Testis (tissue), 2 donors: ENCODE results near the gene GLDN.

Experiments
- POLR2A ChIP-seq: fragments of 450-650 bp; IDR thresholded peaks from one replicate; pipeline ENCODE4 v1.6.1; 2017; ENCODE audit warnings: antibody characterized with exemption, mild to moderate bottlenecking, moderate library complexity
- TF ChIP-seq, protein P1 (sequence below), 3 experiments: fragments of 450-650 bp in 2 of 3; fragments of 200-600 bp in 1 of 3; sonication (generic) in 1 of 3; IDR thresholded peaks; one replicate each; pipeline ENCODE4 v1.5.1; 2016 to 2019; ENCODE audit warnings: antibody characterized with exemption in 3 of 3, mild to moderate bottlenecking in 2 of 3, moderate library complexity in 1 of 3

DNA sequence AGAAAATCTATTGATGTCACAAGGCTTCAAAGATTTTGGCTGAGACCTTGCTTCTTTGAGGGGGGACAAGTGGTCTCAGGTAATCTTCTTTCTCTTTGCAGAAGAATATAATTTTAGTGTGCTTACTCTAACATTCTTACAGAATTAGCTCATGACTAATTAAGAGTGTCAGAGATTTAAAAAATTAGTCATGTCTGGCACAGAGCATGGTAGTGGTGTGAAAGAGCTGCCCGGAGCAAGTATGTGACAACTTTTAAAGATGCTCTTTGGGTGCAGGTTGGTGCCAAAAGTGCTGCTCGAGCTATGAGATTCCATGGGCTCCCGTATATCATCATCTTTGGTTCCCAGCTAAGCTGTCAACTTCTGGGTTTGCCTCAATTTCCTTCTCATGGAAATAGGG, 34.1 kb upstream of the GLDN start:
- TF ChIP-seq, protein P1, sequence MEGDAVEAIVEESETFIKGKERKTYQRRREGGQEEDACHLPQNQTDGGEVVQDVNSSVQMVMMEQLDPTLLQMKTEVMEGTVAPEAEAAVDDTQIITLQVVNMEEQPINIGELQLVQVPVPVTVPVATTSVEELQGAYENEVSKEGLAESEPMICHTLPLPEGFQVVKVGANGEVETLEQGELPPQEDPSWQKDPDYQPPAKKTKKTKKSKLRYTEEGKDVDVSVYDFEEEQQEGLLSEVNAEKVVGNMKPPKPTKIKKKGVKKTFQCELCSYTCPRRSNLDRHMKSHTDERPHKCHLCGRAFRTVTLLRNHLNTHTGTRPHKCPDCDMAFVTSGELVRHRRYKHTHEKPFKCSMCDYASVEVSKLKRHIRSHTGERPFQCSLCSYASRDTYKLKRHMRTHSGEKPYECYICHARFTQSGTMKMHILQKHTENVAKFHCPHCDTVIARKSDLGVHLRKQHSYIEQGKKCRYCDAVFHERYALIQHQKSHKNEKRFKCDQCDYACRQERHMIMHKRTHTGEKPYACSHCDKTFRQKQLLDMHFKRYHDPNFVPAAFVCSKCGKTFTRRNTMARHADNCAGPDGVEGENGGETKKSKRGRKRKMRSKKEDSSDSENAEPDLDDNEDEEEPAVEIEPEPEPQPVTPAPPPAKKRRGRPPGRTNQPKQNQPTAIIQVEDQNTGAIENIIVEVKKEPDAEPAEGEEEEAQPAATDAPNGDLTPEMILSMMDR (IDR thresholded peaks at IDR 0.05), result no peak
- TF ChIP-seq POLR2A, result no peak
